Epithelial cell of proximal tubule (primary cell): ENCODE measurements around the gene SLC2A8. TPM values are rescaled to one million over a fixed set of nuclear protein-coding genes. Genes with fewer than 3 reads are reported as not detected.
A peak's percentile ranks its signal among the peaks of the same experiment; 100 is the strongest.

ENCODE experiments used
- DNase-seq: peaks from one replicate; pipeline ENCODE4 v3.0.0-alpha.2; 2011; ENCODE audit warnings: low read depth
- H3K4me3 ChIP-seq: 2 replicates; pipeline ENCODE4 v1.5.1; 2011; ENCODE audit warnings: low read depth, mild to moderate bottlenecking, low read length
- CTCF ChIP-seq: conservative IDR thresholded peaks from 2 replicates; pipeline ENCODE4 v1.5.1; 2012; ENCODE audit warnings: low read depth, mild to moderate bottlenecking, low read length
- total RNA-seq: library from RNA; depleted of rRNA; stranded (reverse); fragments of >200 nt; gene quantifications from 2 replicates; pipeline ENCODE4 v1.2.3, GENCODE V29; 2015

SLC2A8 gene
- total RNA-seq, 1 donor from 2014 or later = 18.2 TPM

GRCh38 chr9:127421057-127421456 is 24.1 kb downstream of the SLC2A8 start:
- no peak for TF ChIP-seq CTCF
- no peak overlapping the region for H3K4me3 ChIP-seq
- DNase-seq = no peak

DNA sequence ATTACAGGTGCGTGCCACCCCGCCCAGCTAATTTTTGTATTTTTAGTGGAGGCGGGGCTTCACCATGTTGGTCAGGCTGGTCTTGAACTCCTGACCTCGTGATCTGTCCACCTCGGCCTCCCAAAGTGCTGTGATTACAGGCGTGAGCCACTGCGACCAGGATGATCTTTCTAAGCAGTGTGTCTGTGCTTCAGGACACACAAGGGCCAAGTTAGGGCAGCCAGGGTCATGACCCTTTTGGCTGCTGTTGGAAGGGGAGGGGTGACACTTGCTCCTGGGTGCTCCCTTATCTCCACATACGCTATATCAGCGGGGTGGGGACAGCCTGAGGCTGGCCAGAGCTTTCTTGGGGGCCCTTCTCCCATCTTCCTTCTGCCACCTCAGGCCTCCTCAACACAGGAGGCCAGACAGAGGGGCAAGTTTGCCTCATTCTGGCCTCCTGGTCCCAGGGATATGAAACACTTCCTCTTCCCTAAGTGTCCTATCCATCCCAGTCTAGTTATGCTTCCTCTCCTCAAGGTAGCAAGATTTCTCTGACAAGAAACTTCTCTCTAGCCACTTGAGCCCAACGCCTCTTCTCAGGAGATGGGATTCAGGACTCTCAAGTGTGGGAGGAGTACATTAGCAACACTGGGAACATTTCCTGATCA is 25.3 kb downstream of the SLC2A8 start:
- no peak for DNase-seq
- no peak for TF ChIP-seq CTCF
- peak overlapping the region; percentile 84 for H3K4me3 ChIP-seq

DNA sequence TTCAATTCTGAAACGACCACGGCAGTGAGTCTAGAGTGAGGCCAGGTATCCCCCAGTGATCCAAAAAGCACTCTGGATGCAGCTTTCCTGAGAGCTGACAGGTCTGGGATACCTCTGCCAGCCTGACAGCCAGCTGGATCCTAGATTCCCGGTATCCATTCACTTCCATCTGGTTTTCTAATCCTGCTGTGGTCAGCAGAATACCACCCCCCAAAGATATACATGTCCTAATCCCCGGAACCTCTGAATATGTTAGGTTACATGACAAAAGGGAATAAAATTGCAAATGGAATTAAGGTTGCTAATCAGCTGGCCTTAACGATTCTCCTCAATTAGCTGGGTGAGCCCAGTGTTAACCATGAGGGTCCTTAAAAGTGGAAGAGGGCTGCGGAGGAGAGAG is 25.8 kb downstream of the SLC2A8 start:
- no peak for TF ChIP-seq CTCF
- DNase-seq = no peak
- peak overlapping the region; percentile 84 for H3K4me3 ChIP-seq

DNA sequence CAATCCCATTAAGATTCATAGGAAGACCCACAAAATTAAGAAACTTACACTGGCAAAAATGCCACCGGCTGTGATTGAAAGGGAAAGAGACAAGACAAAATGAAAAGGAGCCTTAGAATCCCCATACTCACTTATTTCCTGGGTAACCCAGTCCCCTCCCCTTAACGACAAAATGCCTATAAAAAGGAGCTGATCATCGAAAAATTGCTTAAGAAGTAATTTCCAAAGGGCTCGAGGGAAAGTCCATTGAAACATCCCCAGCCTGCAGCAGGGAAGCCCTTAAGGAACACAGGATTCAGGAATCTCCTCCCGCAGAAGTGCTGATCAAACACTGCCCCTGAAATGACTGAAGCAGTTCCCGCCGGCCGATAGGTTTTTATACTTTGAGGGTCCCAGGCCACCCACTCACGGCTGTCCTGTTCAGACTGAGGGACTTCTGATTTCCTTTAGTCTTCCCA is 26.5 kb downstream of the SLC2A8 start:
- peak overlapping the region; percentile 84 for H3K4me3 ChIP-seq

DNA sequence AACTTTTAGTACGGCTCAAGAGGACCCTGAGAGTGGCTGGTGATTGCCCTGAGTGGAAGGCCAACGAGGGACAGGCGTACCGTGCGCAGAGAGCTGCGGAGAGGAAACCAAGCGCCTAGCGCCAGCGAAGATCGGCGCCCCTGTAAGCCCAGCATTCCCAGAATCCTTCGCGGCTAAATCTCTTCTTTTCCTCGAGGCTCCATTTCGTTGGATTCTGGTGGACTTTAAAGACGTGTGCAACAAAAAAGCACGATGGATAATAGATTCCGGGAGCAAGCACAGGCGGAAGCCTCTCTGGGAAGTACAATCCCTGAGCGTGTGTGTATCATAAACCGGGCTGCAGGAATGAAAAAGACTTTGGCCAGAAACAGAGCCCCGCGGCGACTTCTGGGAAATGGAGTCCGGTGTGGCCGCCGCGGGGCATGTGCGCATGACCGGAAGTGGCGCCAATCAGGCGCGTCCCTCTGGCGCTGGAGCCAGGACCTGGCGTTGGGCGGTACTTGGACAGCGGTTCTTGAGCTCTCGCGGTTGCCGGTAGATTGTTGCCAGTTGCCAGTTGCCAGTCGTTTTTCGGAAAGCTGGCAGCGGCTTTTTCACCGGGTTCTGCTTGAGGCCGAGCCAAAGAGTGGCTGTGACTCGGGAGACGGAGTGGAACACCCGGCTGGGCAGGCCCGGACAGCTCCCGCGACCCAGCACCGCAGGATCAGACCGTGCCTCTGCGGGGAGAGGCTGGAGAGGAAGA is 27.1 kb downstream of the SLC2A8 start, which contains the start of gene ZNF79:
ZNF79 (plus strand) TSS at position 449 of the 742 bp plus-strand sequence. CDS start 406 bp downstream, outside the sequence.
- no peak for TF ChIP-seq CTCF
- DNase-seq = peak; percentile 61

More for the DNA sequence above, 26.5 kb downstream of the SLC2A8 start:
- no peak for TF ChIP-seq CTCF
- DNase-seq = no peak

DNA sequence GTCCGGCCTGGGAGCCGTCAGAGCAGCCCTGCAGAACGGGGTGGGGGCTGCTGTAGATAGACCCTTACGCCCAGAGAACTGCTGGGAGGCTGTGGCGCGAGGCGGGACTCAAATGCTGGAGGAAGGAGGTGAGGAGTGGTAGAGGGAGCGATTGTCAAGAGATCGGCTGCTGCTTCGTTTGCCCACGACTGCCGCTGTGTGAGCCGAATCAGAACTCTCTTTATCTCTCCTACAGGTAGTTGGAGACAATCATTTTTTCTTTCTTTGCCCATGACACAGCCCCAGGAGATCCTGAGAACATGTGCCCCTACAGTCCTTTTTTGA is 27.7 kb downstream of the SLC2A8 start:
- peak overlapping the region; percentile 84 for H3K4me3 ChIP-seq
- peak; percentile 6 for TF ChIP-seq CTCF
- no peak for DNase-seq

More for the DNA sequence above, 27.1 kb downstream of the SLC2A8 start, which contains the start of gene ZNF79:
- H3K4me3 ChIP-seq = peak within 1 kb of the TSS; percentile 84

- DNase-seq = no peak
- H3K4me3 ChIP-seq = no peak overlapping the region
- TF ChIP-seq CTCF = no peak
These were observed 29.8 kb downstream of the SLC2A8 start for GRCh38 chr9:127426756-127427155.
